ENCODE measurements around the gene TCF15. TPM values are rescaled to one million over a fixed set of nuclear protein-coding genes. Genes with fewer than 3 reads are reported as not detected.

The TCF15 gene
- total RNA-seq, 6 experiments from 2014 or later = not detected

- no peak overlapping the region for H3K27ac Mint-ChIP-seq
- H3K4me3 Mint-ChIP-seq = no peak overlapping the region
- H3K9me3 Mint-ChIP-seq = peaks cover 11% of the 10 kb centered on the region
- H3K36me3 Mint-ChIP-seq (ENCODE audit: low read depth) = peaks cover 4% of the 10 kb centered on the region
- peaks cover 5% of the 10 kb centered on the region for H3K4me1 Mint-ChIP-seq (ENCODE audit: low read depth)
- TF ChIP-seq CTCF (IDR thresholded peaks at IDR 0.05) = no peak
- peaks cover 43% of the 10 kb centered on the region for H3K27me3 Mint-ChIP-seq (ENCODE audit: insufficient read depth)
- DNase-seq = no peak
Observed at GRCh38 chr20:615514-615913, 5.4 kb upstream of the TCF15 start.

GRCh38 chr20:611843-612185, 1.7 kb upstream of the TCF15 start:
- no peak for TF ChIP-seq CTCF (IDR thresholded peaks at IDR 0.05)
- H3K4me1 Mint-ChIP-seq (ENCODE audit: low read depth) = no peaks in the 10 kb centered on the region
- no peaks in the 10 kb centered on the region for H3K9me3 Mint-ChIP-seq
- peaks cover 46% of the 10 kb centered on the region for H3K27me3 Mint-ChIP-seq (ENCODE audit: insufficient read depth)
- no peak for DNase-seq
- no peaks in the 10 kb centered on the region for H3K36me3 Mint-ChIP-seq (ENCODE audit: low read depth)
- no peak overlapping the region for H3K27ac Mint-ChIP-seq
- no peak overlapping the region for H3K4me3 Mint-ChIP-seq

GRCh38 chr20:611047-611842, 1.1 kb upstream of the TCF15 start:
- Mint-ChIP-seq H3K4me1 (ENCODE audit: low read depth) (no peaks in the 10 kb centered on the region), H3K4me3 (no peak overlapping the region), H3K9me3 (no peaks in the 10 kb centered on the region), H3K27me3 (ENCODE audit: insufficient read depth) (peaks cover 46% of the 10 kb centered on the region), H3K27ac (no peak overlapping the region), H3K36me3 (ENCODE audit: low read depth) (no peaks in the 10 kb centered on the region)
- DNase-seq = no peak
- TF ChIP-seq CTCF (IDR thresholded peaks at IDR 0.05) = no peak

- DNase-seq = no peak
- no peak overlapping the region for H3K4me3 Mint-ChIP-seq
- no peaks in the 10 kb centered on the region for H3K4me1 Mint-ChIP-seq (ENCODE audit: low read depth)
- H3K9me3 Mint-ChIP-seq = no peaks in the 10 kb centered on the region
- no peak overlapping the region for H3K27ac Mint-ChIP-seq
- peaks cover 47% of the 10 kb centered on the region for H3K27me3 Mint-ChIP-seq (ENCODE audit: insufficient read depth)
- TF ChIP-seq CTCF (IDR thresholded peaks at IDR 0.05) = no peak
- no peaks in the 10 kb centered on the region for H3K36me3 Mint-ChIP-seq (ENCODE audit: low read depth)
Observed at GRCh38 chr20:609371-609964, 641 bp downstream of the TCF15 start.

- Mint-ChIP-seq H3K4me3 (no peak overlapping the region), H3K27me3 (ENCODE audit: insufficient read depth) (peaks cover 46% of the 10 kb centered on the region), H3K9me3 (no peaks in the 10 kb centered on the region), H3K36me3 (ENCODE audit: low read depth) (no peaks in the 10 kb centered on the region), H3K27ac (no peak overlapping the region), H3K4me1 (ENCODE audit: low read depth) (no peaks in the 10 kb centered on the region)
- no peak for TF ChIP-seq CTCF (IDR thresholded peaks at IDR 0.05)
- DNase-seq = no peak
Observed at GRCh38 chr20:608970-609369, 1.1 kb downstream of the TCF15 start.
